ENCODE data around the gene ZBTB7B.

ZBTB7B gene

DNA sequence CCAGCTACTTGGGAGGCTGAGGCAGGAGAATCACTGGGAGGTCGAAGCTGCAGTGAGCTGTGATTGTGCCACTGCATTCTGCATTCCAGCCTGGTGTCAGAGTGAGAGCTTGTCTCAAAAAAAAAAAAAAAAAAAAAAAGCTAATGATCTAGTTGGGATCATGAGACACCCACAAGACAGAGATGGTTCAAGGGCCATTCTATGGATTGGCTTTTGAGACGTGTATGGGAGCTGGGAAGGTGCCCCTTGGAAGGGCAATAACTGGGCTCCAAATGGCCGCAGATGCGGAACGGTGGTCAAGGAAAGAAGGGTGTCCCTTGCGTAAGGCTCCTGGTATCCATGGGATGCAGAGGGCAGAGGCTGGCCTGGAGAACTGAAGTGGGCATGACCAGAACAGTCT is 41.8 kb downstream of the ZBTB7B start:
- DNase-seq = no peak
- Histone ChIP-seq H3K9me3 (no peaks in the 10 kb centered on the region), H3K4me1 (peaks cover 0 to 16% (median 2%) of the 10 kb centered on the region in 4 donors), H3K4me3 (no peak overlapping the region), H3K27me3 (peaks cover 0 to under 1% of the 10 kb centered on the region in 2 donors), H3K27ac (no peak overlapping the region), H3K36me3 (no peaks in the 10 kb centered on the region)
- TF ChIP-seq, protein P1, sequence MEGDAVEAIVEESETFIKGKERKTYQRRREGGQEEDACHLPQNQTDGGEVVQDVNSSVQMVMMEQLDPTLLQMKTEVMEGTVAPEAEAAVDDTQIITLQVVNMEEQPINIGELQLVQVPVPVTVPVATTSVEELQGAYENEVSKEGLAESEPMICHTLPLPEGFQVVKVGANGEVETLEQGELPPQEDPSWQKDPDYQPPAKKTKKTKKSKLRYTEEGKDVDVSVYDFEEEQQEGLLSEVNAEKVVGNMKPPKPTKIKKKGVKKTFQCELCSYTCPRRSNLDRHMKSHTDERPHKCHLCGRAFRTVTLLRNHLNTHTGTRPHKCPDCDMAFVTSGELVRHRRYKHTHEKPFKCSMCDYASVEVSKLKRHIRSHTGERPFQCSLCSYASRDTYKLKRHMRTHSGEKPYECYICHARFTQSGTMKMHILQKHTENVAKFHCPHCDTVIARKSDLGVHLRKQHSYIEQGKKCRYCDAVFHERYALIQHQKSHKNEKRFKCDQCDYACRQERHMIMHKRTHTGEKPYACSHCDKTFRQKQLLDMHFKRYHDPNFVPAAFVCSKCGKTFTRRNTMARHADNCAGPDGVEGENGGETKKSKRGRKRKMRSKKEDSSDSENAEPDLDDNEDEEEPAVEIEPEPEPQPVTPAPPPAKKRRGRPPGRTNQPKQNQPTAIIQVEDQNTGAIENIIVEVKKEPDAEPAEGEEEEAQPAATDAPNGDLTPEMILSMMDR (IDR thresholded peaks at IDR 0.05) = no peak
- intact Hi-C loops (cut with DNase I; ENCODE audit: low total_unique reads) = no loop called here

DNA sequence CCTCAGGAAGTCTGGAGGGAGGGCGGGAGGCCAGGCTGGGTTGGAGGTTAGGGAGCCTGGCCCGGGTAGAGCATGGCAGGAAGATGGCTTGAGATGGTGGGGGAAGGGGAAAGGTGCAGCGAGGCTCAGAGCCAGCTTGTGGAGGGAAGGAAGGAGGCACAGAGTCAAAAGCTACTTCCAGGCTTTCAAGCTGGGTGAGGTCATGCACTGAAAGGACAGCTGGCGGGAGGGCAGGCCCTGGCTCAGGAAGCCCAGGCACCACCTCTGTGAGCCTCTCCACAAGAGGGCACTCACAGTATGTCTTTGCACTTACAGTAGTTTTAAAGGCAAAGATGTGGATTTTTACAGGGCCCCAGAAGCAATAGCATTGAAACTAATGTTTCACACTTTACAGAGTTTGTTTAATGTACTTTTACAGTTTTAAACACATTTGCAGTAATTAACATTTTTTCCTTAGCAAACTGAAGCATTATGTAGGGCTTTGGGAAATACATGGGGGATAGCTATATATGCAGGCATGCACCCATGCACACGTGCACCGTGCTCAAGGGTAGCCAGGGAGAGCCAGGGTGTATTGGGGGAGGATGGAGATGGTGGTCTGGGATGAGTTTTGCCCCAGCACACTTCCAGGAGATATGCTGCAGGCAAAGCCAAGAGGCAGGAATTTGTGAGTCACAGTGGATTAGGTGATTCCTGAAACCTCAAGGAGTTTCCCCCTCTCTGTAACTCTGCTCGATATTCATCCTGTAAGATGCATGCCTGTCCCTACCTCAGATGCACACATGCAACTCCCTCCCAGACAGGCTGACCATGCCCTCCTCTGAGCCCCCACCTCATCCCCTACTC is 42.4 kb downstream of the ZBTB7B start:
- H3K36me3 ChIP-seq = no peaks in the 10 kb centered on the region
- intact Hi-C loops (cut with DNase I; ENCODE audit: low total_unique reads) = no loop called here
- no peak overlapping the region for H3K4me3 ChIP-seq
- H3K4me1 ChIP-seq = peaks cover 6 to 23% (median 8%) of the 10 kb centered on the region in 4 donors
- H3K27me3 ChIP-seq = no peaks in the 10 kb centered on the region
- peak; percentile 82 to 85 for DNase-seq
- H3K9me3 ChIP-seq = no peaks in the 10 kb centered on the region
- no peak overlapping the region for H3K27ac ChIP-seq
- TF ChIP-seq, protein P1 (IDR thresholded peaks at IDR 0.05) = peak; percentile 69 to 71

DNA sequence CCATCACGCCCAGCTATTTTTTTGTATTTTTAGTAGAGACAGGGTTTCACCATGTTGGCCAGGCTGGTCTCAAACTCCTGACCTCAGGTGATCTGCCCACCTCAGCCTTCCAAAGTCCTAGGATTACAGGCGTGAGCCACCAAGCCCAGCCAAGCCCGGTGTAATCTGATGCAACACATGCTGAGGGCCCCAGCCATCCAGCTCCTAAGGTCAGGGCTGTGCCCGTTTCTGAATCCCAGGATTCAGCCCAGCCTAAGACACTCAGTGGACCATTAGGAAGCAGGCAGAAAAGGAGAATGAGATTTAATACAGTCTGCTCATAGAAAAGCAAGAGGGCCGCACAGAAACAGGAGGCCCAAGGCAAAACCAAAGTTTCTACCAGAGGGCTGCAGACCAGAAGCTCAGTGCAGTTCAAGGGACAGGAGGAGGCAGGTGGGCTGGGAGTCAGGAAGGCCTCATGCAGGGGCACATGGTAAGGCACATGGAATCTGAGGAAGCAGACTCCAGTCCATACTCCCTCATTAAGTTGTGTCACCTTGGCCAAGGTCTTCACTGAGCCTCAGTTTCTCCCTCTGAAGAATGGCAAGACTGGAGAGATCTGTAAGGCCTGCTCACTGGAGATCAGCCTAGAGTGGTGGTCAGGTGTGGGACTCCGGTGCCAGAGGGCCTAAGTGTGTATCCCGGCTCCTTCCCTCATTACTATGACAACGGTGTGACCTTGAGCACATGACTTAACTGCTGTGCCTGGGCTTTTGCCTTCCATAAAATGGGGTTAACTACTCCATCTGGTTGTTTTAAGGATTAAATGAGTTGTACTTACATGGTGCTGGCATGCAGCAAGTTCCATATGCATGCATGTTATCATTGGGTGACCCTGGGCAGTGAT is 46.1 kb downstream of the ZBTB7B start:
- intact Hi-C loops (cut with DNase I; ENCODE audit: low total_unique reads) = no loop called here
- H3K27me3 ChIP-seq = no peaks in the 10 kb centered on the region
- no peaks in the 10 kb centered on the region for H3K9me3 ChIP-seq
- peaks cover 0 to 6% (median 1%) of the 10 kb centered on the region in 3 donors for H3K36me3 ChIP-seq
- no peak overlapping the region for H3K27ac ChIP-seq
- TF ChIP-seq, protein P1 (IDR thresholded peaks at IDR 0.05) = no peak
- DNase-seq = no peak
- no peak overlapping the region for H3K4me3 ChIP-seq
- H3K4me1 ChIP-seq = peaks cover 6 to 40% (median 23%) of the 10 kb centered on the region in 4 donors

DNA sequence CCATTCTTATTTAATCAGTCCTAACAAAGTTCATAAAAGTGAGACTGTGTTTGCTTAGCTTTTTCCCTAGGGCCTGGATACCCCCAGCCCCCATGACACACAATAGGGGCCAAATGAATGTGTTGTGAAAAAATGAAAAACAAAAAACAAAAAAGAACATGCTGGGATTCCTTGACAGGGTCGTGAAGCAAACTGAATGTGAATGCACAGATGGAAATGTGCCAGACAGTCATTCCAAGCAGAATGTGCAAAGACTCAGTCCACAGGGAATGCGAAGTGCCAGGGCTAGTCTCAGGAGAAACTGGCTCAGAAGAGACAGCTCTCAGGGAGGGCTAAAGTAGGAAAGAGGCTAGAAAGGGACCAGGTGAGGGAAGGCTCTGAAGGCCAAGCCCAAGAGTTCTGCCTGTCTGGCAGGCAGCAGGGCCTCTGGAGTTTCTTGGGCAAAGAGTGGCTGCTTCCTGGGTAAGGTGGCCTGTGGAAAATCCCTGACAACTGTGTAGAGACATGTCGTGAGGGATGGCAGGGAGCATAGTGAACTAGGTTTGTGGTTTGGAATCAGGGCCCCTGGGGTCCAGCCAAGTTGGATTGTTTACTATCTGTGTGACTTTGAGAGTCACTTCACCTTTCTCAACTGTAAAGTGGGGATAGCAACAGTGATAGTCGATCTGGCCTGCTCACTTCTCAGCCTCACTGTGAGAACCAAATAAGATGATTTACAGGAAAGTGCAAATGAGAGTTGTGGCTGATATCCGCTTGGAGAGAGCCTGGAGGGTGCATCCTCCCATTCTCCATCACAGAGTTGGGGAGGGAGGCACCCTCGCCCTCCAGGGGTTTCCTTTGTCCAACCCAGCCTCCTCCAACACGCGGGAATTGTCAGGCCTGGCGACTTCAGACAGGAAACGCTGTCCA is 47.3 kb downstream of the ZBTB7B start:
- Histone ChIP-seq H3K9me3 (no peaks in the 10 kb centered on the region), H3K36me3 (peaks cover 5 to 18% (median 14%) of the 10 kb centered on the region in 3 donors), H3K4me3 (peak overlapping the region; percentile 68 to 71), H3K27ac (peak overlapping the region; percentile 72 to 91), H3K4me1 (peaks cover 6 to 35% (median 22%) of the 10 kb centered on the region in 4 donors), H3K27me3 (no peaks in the 10 kb centered on the region)
- intact Hi-C loops (cut with DNase I; ENCODE audit: low total_unique reads) = no loop called here
- no peak for DNase-seq
- TF ChIP-seq, protein P1 (IDR thresholded peaks at IDR 0.05) = no peak

Data from tibial artery (tissue), 4 donors.